Measurements from ENCODE around the gene SHISA8. TPM values are rescaled to one million over a fixed set of nuclear protein-coding genes. Genes with fewer than 3 reads are reported as not detected.

The SHISA8 gene
- total RNA-seq, 6 experiments from 2014 or later, result not detected

DNA sequence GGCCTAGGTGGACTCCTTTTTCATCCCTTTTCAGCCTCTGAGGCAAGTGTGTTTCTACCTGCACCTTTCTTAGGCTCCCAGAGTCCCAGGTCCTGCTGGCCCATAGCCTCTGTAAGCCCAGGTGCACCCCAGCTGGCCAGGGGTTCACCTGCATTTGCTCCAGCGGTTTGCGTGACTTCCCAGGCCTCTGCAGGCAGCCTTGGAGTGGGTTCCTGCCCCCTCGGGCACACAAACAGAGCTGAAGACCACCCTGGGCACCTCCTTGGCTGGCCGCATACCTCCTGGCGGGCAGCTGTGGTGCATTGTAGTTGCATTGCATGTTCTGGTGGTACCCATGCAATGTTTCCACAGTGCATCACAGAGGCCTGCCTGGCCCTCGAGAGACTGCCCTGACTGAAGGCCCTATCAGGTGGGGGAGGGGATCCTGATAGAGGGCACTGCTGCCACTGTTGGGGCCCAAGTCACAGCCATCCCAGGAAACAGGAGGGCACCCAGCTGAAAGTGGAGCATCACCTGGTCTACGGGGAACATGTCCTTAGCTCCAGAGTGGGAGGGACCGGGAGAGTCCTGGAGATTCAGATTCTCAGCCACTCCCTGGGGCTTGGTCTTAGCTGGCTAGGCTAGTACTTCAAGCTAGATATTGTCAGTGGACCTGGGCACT, 14.1 kb downstream of the SHISA8 start:
- peaks cover 5% of the 10 kb centered on the region for H3K4me1 Mint-ChIP-seq (ENCODE audit: low read depth)
- no peaks in the 10 kb centered on the region; the same call in none of the 2 replicates for H3K27me3 Mint-ChIP-seq (ENCODE audit: insufficient read depth)
- H3K36me3 Mint-ChIP-seq (ENCODE audit: low read depth), result no peaks in the 10 kb centered on the region
- H3K27ac Mint-ChIP-seq, result no peak overlapping the region
- TF ChIP-seq, protein P1, sequence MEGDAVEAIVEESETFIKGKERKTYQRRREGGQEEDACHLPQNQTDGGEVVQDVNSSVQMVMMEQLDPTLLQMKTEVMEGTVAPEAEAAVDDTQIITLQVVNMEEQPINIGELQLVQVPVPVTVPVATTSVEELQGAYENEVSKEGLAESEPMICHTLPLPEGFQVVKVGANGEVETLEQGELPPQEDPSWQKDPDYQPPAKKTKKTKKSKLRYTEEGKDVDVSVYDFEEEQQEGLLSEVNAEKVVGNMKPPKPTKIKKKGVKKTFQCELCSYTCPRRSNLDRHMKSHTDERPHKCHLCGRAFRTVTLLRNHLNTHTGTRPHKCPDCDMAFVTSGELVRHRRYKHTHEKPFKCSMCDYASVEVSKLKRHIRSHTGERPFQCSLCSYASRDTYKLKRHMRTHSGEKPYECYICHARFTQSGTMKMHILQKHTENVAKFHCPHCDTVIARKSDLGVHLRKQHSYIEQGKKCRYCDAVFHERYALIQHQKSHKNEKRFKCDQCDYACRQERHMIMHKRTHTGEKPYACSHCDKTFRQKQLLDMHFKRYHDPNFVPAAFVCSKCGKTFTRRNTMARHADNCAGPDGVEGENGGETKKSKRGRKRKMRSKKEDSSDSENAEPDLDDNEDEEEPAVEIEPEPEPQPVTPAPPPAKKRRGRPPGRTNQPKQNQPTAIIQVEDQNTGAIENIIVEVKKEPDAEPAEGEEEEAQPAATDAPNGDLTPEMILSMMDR (IDR thresholded peaks at IDR 0.05), result no peak
- no peaks in the 10 kb centered on the region for H3K9me3 Mint-ChIP-seq
- H3K4me3 Mint-ChIP-seq, result no peak overlapping the region
- no peak for DNase-seq

DNA sequence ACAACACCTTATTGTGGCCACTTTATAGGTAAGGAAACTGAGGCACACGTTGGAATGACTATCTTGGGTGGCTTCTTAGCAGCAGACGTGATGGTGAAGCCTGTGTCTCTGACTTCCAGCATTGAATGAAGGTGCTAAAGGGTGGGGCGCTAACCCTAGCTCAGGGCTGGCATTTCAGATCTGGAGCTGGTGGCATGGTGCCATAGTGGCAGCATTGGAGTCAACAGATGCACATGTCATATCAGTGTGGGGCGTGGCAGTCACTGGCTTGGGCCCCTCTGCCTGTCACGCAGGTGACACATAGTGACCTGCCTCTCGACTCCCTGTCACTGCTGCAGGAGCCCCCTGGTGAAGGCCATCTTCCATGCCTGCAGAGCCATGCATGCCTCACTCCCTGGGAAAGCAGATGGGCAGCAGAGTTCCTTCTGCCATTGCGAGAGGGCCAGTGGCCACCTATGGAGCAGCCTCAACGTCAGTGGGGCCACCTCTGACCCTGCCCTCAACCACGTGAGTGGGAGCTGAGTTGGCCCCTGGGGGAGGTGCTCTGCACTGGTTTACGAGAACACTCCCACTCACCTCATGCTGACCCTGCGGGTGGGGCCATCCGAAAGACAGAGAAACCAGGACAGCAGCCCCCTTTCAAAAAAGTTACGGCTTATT, 14.8 kb downstream of the SHISA8 start:
- Mint-ChIP-seq H3K27me3 (ENCODE audit: insufficient read depth) (no peaks in the 10 kb centered on the region; the same call in none of the 2 replicates), H3K4me1 (ENCODE audit: low read depth) (peaks cover 6% of the 10 kb centered on the region), H3K9me3 (no peaks in the 10 kb centered on the region), H3K27ac (no peak overlapping the region), H3K36me3 (ENCODE audit: low read depth) (no peaks in the 10 kb centered on the region), H3K4me3 (no peak overlapping the region)
- no peak for DNase-seq
- TF ChIP-seq, protein P1 (IDR thresholded peaks at IDR 0.05), result no peak

DNA sequence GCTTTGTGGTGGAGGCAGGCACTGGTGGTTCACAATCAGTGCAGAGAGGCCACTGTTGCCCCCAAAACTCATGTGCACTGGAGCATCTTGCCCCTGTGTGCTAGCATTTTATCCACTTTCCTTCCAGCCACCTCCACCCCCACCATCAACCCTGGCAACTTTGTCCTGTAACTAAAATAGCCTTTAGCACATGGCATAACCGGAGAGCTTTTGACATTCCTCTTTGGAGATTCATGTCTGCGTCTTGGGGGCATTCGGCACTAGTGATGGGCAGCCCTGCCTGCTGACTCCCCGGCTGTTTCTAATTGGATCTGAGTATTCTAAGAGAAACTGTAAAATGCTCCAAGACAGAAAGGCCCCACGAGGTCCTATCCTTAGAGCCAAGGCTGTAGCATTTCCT, 15.8 kb downstream of the SHISA8 start:
- H3K27ac Mint-ChIP-seq, result no peak overlapping the region
- peaks cover 6% of the 10 kb centered on the region for H3K4me1 Mint-ChIP-seq (ENCODE audit: low read depth)
- TF ChIP-seq, protein P1 (IDR thresholded peaks at IDR 0.05), result no peak
- H3K36me3 Mint-ChIP-seq (ENCODE audit: low read depth), result no peaks in the 10 kb centered on the region
- no peaks in the 10 kb centered on the region for H3K9me3 Mint-ChIP-seq
- DNase-seq, result no peak
- no peak overlapping the region for H3K4me3 Mint-ChIP-seq
- H3K27me3 Mint-ChIP-seq (ENCODE audit: insufficient read depth), result no peaks in the 10 kb centered on the region; the same call in none of the 2 replicates

DNA sequence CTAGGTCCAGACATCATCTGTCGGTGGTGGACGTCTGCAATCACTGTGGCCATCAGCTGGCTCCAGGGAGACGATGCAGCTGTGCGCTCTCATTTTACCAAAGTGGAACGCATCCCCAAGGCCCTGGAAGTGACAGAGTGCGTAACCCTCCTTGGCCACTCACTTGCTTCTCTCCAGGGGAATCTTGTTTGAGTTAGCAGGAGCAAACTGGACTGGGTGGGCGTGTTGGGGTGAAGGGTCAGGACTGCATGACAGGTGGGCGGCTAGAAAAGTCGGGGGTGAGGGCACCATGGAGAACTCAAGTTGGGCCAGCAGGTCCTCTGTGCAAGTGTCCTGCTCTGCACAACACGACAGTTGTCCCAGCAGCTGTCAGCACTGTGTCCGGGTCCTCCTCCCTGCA, 16.2 kb downstream of the SHISA8 start:
- Mint-ChIP-seq H3K36me3 (ENCODE audit: low read depth) (no peaks in the 10 kb centered on the region), H3K4me3 (no peak overlapping the region), H3K27ac (no peak overlapping the region), H3K9me3 (no peaks in the 10 kb centered on the region), H3K4me1 (ENCODE audit: low read depth) (peaks cover 6% of the 10 kb centered on the region), H3K27me3 (ENCODE audit: insufficient read depth) (no peaks in the 10 kb centered on the region; the same call in none of the 2 replicates)
- DNase-seq, result no peak
- TF ChIP-seq, protein P1 (IDR thresholded peaks at IDR 0.05), result no peak

DNA sequence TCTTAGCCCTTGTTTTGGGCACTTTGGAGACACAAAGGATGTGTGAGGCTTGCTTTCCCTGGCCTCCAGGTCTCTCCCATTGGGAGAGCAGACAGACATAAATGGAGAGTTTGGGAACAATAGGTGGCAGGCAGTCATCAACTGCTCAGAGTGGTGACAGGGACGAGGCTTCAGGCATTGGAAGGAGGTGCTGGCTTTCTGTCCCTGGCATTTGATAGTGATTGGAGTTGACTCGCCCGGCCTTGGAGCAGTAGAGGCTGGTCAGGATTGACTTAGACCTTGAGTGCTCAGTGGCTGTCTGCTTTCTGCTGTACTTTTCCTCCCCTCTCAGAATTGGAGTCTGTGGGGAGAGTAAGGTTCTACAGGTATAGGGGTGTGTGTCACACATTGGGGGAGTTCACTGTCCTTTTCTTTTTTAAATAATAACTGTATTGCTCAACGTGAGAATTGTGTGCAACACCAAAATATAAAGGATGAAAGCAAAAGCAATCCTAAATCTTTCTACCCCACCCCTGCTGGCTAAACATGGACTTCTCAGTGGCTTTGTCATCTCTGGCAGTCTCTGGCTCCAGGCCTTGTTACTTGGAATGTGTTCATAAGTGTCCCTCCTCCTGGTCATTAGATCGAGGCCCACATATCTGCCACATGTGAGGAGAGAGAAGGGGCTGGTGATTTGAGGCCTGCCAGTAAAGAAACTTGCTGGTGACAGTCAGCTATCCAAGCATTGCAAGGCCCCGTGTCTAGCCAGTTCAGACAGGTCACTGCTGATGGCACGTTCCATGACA, 21.1 kb downstream of the SHISA8 start:
- peaks cover 6% of the 10 kb centered on the region for H3K4me1 Mint-ChIP-seq (ENCODE audit: low read depth)
- no peaks in the 10 kb centered on the region for H3K9me3 Mint-ChIP-seq
- TF ChIP-seq, protein P1 (IDR thresholded peaks at IDR 0.05), result no peak
- H3K36me3 Mint-ChIP-seq (ENCODE audit: low read depth), result no peaks in the 10 kb centered on the region
- no peak overlapping the region for H3K27ac Mint-ChIP-seq
- H3K4me3 Mint-ChIP-seq, result no peak overlapping the region
- DNase-seq, result no peak
- no peaks in the 10 kb centered on the region; the same call in 1 of the 2 replicates for H3K27me3 Mint-ChIP-seq (ENCODE audit: insufficient read depth)
